ENCODE results near the gene KIF11. TPM values are rescaled to one million over a fixed set of nuclear protein-coding genes. Genes with fewer than 3 reads are reported as not detected.

Gene KIF11
- total RNA-seq, 1 experiment from 2014 or later, result 47.8 TPM

DNA sequence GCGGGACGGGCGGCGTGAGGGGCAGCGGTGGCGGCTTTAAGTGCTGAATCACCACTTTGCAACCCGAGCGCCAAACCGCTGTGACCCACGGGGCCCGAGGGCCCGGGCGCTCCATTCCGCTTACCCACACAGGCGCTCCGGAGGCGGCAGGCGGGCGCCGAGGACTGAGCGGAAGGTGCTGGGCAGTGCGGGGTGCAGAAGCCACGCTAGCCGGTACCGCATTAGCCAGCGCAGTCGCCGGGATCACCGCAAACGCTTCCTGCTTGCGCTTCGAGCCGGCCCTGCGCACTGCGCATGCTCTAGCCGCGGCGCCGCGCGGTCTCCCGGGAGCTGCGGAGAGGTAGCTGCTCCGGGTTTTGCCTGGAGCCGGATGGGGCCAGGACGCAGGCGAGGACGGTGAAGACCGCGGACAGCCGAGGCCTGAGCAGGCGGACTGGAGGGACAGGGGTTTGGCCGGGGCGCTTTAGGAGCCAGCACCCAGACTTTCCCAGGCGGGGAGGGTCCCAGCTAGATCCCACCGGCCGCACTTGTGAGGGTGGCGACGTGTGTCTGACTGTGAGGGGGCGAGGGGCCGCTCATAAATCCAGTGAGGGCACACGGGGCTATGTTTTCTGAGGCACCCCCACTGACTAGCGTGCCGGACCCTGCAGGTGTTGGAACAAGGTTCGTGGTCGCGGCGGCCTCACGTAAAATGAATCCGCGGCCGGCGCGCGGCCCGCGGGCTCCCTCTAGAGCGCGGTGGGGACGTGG lies 19.0 kb upstream of the KIF11 start, which contains the start of gene IDE:
TSS of gene IDE (minus strand) at position 296 of the 750 bp plus-strand sequence. CDS start at position 222, 74 bp downstream.
- DNase-seq (ENCODE audit: low read depth, low spot score) (no peak), ATAC-seq (peak; percentile 90)
- Histone ChIP-seq H3K9me3 (ENCODE audit: control insufficient read depth, insufficient read depth, low read depth, low read length) (no peaks in the 10 kb centered on the region), H3K4me1 (ENCODE audit: control insufficient read depth, insufficient read depth, low read length) (peaks cover 20% of the 10 kb centered on the region), H3K27ac (ENCODE audit: low read length) (peak within 1 kb of the TSS; percentile 91), H3K36me3 (ENCODE audit: control insufficient read depth, insufficient read depth, low read length) (no peaks in the 10 kb centered on the region), H3K4me3 (ENCODE audit: low read depth in 2 of 2, low read length in 2 of 2) (peak within 1 kb of the TSS; percentile 81 to 93), H3K27me3 (ENCODE audit: control insufficient read depth, insufficient read depth, low read length) (no peaks in the 10 kb centered on the region)
- in situ Hi-C loops (cut with HindIII; ENCODE audit: low pct_unique_long_range_greater_than_20kb, low sequenced_read_pairs), result no loop called here
- BruUV-seq (replicated peaks), result no TSS peak
- TF ChIP-seq TCF7L2 (IDR thresholded peaks at IDR 0.05; ENCODE audit: low read depth, low read length) (no peak), POLR2AphosphoS5 (IDR thresholded peaks at IDR 0.05; ENCODE audit: low read depth, low read length) (peak; percentile 92), CTCF (IDR thresholded peaks at IDR 0.05) (peak; percentile 99), REST (IDR thresholded peaks at IDR 0.05; ENCODE audit: insufficient read depth in 1 of 2, low read depth in 2 of 2, low read length in 1 of 2) (peak in 1 of 2 experiments; percentile 43; a peak in 1 of 4 replicates), SIN3A (IDR thresholded peaks at IDR 0.05; ENCODE audit: borderline replicate concordance, insufficient read depth, low read depth, low read length) (0 out of 2 replicates have a peak, but pooled peaks have one; percentile 14)
- CTCF ChIA-PET, result interaction anchor here (0.5 to 2.1 kb wide), 4 partner anchors 12 to 439 kb away, joined by 3 to 24 read pairs (median 4); no protein-coding TSS in a partner anchor
- intact Hi-C loops (cut with micrococcal nuclease; ENCODE audit: unreplicated experiment), result loop anchor here (1.0 kb wide), 1 partner anchor 57 kb away; no protein-coding TSS in a partner anchor
- POLR2A ChIA-PET, result interaction anchor here (0.7 to 1.3 kb wide), 2 partner anchors 10 to 17 kb away, joined by 3 to 4 read pairs; no protein-coding TSS in a partner anchor

GRCh38 chr10:92574548-92575261 lies 18.2 kb upstream of the KIF11 start:
- DNase-seq (ENCODE audit: low read depth, low spot score) (no peak), ATAC-seq (peak; percentile 12)
- H3K4me1 ChIP-seq (ENCODE audit: control insufficient read depth, insufficient read depth, low read length), result peaks cover 20% of the 10 kb centered on the region
- intact Hi-C loops (cut with micrococcal nuclease; ENCODE audit: unreplicated experiment) (loop anchor here (1.0 kb wide), 1 partner anchor 57 kb away; no protein-coding TSS in a partner anchor), in situ Hi-C loops (cut with HindIII; ENCODE audit: low pct_unique_long_range_greater_than_20kb, low sequenced_read_pairs) (no loop called here)
- ChIA-PET POLR2A (interaction anchor here (1.3 kb wide), 1 partner anchor 16 kb away, joined by 3 read pairs; no protein-coding TSS in a partner anchor), CTCF (interaction anchor here (0.6 to 2.1 kb wide), 3 partner anchors 12 to 58 kb away, joined by 3 to 24 read pairs (median 4); no protein-coding TSS in a partner anchor)
- peak overlapping the region; percentile 91 for H3K27ac ChIP-seq (ENCODE audit: low read length)
- no peaks in the 10 kb centered on the region for H3K27me3 ChIP-seq (ENCODE audit: control insufficient read depth, insufficient read depth, low read length)
- H3K9me3 ChIP-seq (ENCODE audit: control insufficient read depth, insufficient read depth, low read depth, low read length), result no peaks in the 10 kb centered on the region
- H3K4me3 ChIP-seq (ENCODE audit: low read depth in 2 of 2, low read length in 2 of 2), result peak overlapping the region; percentile 81 to 93
- TSS peak; percentile 84 for BruUV-seq (replicated peaks)
- no peaks in the 10 kb centered on the region for H3K36me3 ChIP-seq (ENCODE audit: control insufficient read depth, insufficient read depth, low read length)
- TF ChIP-seq SIN3A (IDR thresholded peaks at IDR 0.05; ENCODE audit: borderline replicate concordance, insufficient read depth, low read depth, low read length) (no peak), CTCF (IDR thresholded peaks at IDR 0.05) (no peak; the same call in none of the 2 replicates), TCF7L2 (IDR thresholded peaks at IDR 0.05; ENCODE audit: low read depth, low read length) (no peak), POLR2AphosphoS5 (IDR thresholded peaks at IDR 0.05; ENCODE audit: low read depth, low read length) (no peak), REST (IDR thresholded peaks at IDR 0.05; ENCODE audit: insufficient read depth in 1 of 2, low read depth in 2 of 2, low read length in 1 of 2) (no peak)
